HL-60 (cell line): ENCODE results near the gene CDC42EP1.
"Not testable (repeated sequence)": the region's sequence is repeated elsewhere in the genome, so short reads cannot be mapped to it uniquely, and the experiment has no call there.

Source experiments
- DNase-seq, 2 experiments: peaks; one replicate each; pipeline ENCODE4 v3.0.0-alpha.2; 2010 to 2020; ENCODE audit warnings: low read depth in 1 of 2, low spot score in 1 of 2
- H3K27ac ChIP-seq: fragments of 250-450 bp; sonication (Bioruptor Pico); replicated peaks from 2 replicates; pipeline ENCODE4 v1.5.1; 2020; ENCODE audit warnings: mild to moderate bottlenecking, moderate library complexity
- H3K27me3 ChIP-seq: fragments of 250-450 bp; sonication (Bioruptor Pico); 2 replicates; pipeline ENCODE4 v1.5.1; 2021; ENCODE audit warnings: mild to moderate bottlenecking, moderate library complexity; ENCODE audit not compliant: insufficient read depth, poor library complexity, severe bottlenecking
- H3K4me3 ChIP-seq: replicated peaks from 2 replicates; pipeline ENCODE4 v1.5.1; 2011; ENCODE audit warnings: mild to moderate bottlenecking, control low read depth, low read length; ENCODE audit not compliant: insufficient read depth
- GABPA ChIP-seq: IDR thresholded peaks from 2 replicates; pipeline ENCODE4 v1.6.1; 2012; ENCODE audit warnings: low read depth
- POLR2AphosphoS5 ChIP-seq: IDR thresholded peaks from 2 replicates; pipeline ENCODE4 v1.6.1; 2012; ENCODE audit warnings: low read depth
- SPI1 ChIP-seq: IDR thresholded peaks from 2 replicates; pipeline ENCODE4 v1.6.1; 2012; ENCODE audit warnings: low read depth, mild to moderate bottlenecking, borderline replicate concordance
- TF ChIP-seq, protein P1 (sequence below): IDR thresholded peaks from one replicate; pipeline ENCODE4 v1.5.1; 2011; ENCODE audit warnings: low read length, control low read depth, inconsistent platforms; ENCODE audit not compliant: insufficient read depth
- TF ChIP-seq, protein P2 (sequence below): IDR thresholded peaks from 2 replicates; pipeline ENCODE4 v1.6.1; 2012; ENCODE audit warnings: low read depth; ENCODE audit not compliant: insufficient replicate concordance

Gene CDC42EP1

DNA sequence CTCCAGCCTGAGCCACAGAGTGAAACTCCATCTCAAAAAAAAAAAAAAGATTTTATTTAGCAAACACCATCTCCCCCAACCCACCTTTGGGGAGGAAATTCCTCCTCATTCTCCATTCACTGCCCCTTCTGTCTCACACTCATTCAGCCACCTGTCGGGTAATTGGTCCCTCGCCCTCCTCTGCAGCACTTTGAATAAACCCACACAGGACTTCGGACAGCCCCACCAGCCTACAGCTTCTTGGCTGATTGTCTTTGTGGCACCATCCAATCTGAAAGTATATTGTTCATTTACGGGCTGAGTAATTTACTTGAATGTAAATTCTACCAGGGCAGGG is 40.9 kb downstream of the CDC42EP1 start:
- no peak overlapping the region for H3K27ac ChIP-seq
- no peak overlapping the region for H3K4me3 ChIP-seq
- H3K27me3 ChIP-seq = peaks cover 3% of the 10 kb centered on the region

DNA sequence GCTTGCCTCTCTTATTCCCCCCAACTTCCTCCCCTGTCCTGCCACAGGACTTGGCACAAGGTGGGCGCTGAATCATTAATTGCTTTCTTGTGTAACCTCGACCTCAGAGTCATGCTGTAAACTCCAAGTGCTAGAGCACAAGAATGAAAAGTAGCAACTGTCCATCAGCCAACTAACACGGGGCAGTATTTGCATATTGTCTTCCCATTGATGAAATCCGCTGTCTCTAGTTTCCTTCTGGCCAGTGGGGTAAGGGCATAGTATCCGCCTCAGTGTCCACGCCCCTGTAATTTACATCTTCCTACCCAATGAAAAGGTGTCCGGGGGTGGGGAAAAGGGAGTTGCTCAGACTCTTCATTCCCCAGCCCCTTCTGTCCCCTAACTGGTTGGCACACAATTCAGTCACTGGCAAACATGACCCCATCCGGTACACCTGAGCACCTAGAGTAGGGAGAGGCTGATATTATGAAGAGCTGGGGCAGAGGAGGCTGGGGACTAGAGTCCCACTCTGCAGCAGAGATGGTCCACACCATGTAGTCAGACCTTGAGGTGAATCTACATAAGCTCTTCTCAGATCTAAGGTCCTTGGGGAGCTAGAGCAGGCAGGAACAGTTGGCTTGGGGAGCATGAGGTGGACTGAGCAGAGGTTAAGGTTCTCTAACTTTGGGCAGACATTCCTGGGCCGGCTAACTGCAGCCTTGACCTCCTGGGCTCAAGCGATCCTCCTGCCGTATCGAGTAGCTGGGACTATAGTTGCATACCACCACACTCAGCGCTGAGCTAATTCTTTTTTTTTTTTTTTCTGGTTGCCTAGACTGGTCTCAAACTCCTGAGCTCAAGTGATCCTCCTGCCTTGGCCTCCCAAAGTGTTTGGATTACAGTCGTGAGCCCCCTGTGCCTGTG is 41.5 kb downstream of the CDC42EP1 start:
- Histone ChIP-seq H3K4me3 (no peak overlapping the region), H3K27me3 (peaks cover under 1% of the 10 kb centered on the region)

More for the DNA sequence above, 40.9 kb downstream of the CDC42EP1 start:
- no peak for TF ChIP-seq POLR2AphosphoS5
- TF ChIP-seq GABPA = no peak
- TF ChIP-seq, protein P1, sequence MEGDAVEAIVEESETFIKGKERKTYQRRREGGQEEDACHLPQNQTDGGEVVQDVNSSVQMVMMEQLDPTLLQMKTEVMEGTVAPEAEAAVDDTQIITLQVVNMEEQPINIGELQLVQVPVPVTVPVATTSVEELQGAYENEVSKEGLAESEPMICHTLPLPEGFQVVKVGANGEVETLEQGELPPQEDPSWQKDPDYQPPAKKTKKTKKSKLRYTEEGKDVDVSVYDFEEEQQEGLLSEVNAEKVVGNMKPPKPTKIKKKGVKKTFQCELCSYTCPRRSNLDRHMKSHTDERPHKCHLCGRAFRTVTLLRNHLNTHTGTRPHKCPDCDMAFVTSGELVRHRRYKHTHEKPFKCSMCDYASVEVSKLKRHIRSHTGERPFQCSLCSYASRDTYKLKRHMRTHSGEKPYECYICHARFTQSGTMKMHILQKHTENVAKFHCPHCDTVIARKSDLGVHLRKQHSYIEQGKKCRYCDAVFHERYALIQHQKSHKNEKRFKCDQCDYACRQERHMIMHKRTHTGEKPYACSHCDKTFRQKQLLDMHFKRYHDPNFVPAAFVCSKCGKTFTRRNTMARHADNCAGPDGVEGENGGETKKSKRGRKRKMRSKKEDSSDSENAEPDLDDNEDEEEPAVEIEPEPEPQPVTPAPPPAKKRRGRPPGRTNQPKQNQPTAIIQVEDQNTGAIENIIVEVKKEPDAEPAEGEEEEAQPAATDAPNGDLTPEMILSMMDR = no peak
- DNase-seq = no peak

DNA sequence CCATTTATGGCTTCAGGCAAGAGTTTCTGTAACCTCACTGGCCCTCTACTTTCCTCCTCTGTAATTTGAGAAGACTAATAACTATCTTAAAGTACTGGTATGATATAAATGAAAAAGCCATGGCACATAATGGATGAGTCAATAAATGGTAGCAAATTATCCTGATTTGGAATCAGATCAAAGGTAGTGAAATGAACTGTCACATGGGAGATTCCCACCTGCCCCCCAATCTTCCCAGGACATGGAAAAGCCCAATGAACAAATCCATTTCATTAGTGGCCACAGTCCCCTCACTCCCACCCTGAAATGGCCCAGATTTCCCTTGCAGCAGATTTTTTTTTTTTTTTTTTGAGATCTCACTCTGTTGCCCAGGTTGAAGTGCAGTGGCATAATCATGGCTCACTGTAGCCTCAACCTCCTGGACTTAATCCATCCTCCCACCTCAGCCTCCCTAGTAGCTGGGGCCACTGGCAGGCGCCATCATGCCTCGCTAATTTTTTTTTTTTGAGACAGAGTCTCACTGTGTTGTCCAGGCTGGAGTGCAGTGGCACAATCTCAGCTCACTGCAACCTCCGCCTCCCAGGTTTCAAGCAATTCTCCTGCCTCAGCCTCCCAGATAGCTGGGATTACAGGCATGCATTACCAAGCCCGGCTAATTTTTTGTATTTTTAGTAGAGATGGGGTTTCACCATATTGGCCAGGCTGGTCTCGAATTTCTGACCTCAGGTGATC is 42.4 kb downstream of the CDC42EP1 start:
- DNase-seq, H3K27ac ChIP-seq, H3K4me3 ChIP-seq, H3K27me3 ChIP-seq: not testable (repeated sequence)

More for the DNA sequence above, 41.5 kb downstream of the CDC42EP1 start:
- TF ChIP-seq, protein P1 = no peak
- no peak for TF ChIP-seq POLR2AphosphoS5
- DNase-seq = no peak
- H3K27ac ChIP-seq = no peak overlapping the region

DNA sequence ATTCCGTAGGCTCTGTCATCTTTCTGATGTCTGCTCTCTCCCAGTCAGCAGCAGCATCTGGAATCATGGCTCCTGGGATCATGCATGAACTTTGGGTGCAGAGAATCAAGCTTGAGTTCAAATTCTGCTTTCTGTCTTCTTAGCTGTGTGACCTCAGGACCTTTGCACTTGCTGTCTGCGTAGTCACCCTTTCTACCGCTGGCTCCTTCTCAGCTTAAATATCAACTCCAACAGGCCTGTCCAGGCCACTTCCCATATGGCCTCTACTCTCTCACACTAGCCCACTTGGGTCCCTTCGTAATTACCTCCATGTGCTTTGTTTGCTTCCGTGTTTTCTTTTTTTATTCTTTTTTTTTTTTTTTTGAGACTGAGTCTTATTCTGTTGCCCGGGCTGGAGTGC is 43.8 kb downstream of the CDC42EP1 start:
- Histone ChIP-seq H3K4me3 (no peak overlapping the region), H3K27me3 (no peaks in the 10 kb centered on the region), H3K27ac (no peak overlapping the region)
- no peak for DNase-seq
- TF ChIP-seq GABPA = no peak
- TF ChIP-seq SPI1 = no peak
- TF ChIP-seq, protein P1 = no peak
- TF ChIP-seq, protein P2, sequence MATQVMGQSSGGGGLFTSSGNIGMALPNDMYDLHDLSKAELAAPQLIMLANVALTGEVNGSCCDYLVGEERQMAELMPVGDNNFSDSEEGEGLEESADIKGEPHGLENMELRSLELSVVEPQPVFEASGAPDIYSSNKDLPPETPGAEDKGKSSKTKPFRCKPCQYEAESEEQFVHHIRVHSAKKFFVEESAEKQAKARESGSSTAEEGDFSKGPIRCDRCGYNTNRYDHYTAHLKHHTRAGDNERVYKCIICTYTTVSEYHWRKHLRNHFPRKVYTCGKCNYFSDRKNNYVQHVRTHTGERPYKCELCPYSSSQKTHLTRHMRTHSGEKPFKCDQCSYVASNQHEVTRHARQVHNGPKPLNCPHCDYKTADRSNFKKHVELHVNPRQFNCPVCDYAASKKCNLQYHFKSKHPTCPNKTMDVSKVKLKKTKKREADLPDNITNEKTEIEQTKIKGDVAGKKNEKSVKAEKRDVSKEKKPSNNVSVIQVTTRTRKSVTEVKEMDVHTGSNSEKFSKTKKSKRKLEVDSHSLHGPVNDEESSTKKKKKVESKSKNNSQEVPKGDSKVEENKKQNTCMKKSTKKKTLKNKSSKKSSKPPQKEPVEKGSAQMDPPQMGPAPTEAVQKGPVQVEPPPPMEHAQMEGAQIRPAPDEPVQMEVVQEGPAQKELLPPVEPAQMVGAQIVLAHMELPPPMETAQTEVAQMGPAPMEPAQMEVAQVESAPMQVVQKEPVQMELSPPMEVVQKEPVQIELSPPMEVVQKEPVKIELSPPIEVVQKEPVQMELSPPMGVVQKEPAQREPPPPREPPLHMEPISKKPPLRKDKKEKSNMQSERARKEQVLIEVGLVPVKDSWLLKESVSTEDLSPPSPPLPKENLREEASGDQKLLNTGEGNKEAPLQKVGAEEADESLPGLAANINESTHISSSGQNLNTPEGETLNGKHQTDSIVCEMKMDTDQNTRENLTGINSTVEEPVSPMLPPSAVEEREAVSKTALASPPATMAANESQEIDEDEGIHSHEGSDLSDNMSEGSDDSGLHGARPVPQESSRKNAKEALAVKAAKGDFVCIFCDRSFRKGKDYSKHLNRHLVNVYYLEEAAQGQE = no peak

DNA sequence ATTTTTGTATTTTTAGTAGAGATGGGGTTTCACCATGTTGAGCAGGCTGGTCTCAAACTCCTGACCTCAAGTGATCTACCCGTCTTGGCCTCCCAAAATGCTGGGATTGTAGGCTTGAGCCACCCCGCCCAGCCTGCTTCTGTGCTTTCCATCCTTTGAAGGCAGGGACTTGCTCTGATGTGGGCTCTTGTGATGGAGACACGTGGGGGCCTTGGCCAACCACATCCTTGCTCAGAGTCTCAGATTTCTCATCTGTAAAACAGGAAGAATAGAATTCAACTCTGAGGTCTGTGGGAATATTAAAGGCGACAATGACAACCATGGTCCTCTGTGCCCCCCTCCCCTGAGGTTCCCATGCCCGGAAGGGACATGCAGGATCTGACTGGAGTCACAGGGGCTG is 44.6 kb downstream of the CDC42EP1 start:
- Histone ChIP-seq H3K27me3 (no peaks in the 10 kb centered on the region), H3K27ac (no peak overlapping the region), H3K4me3 (no peak overlapping the region)
- no peak for DNase-seq
- TF ChIP-seq SPI1 = no peak
- TF ChIP-seq, protein P1 = no peak
- TF ChIP-seq GABPA = no peak
- TF ChIP-seq POLR2AphosphoS5 = no peak
- TF ChIP-seq, protein P2 = no peak
